B cell (primary cell): ENCODE results near the gene TEAD1. TPM values are rescaled to one million over a fixed set of nuclear protein-coding genes. Genes with fewer than 3 reads are reported as not detected.

Source experiments
- ATAC-seq: fragments of 200-7000 bp; cut with Tn5 transposase; one replicate; pipeline ENCODE4 v1.10.0; 2021; ENCODE audit warnings: low read depth, mild to moderate bottlenecking, moderate number of reproducible peaks, moderate library complexity
- CTCF ChIA-PET: fragments of 350-600 bp; sonication (Branson Sonifier 250); formaldehyde crosslinking; loops from one replicate; lab custom pipeline; 2021; ENCODE audit warnings: antibody characterized with exemption, inconsistent platforms; lab: Charles Lee
- POLR2A ChIA-PET: fragments of 350-600 bp; sonication (Branson Sonifier 250); formaldehyde crosslinking; loops from one replicate; lab custom pipeline; 2021; ENCODE audit warnings: antibody characterized with exemption; lab: Charles Lee
- DNase-seq: peaks from one replicate; pipeline ENCODE4 v3.0.0; 2013
- H2AFZ ChIP-seq: 2 replicates; pipeline ENCODE4 v1.6.1; 2012; ENCODE audit warnings: mild to moderate bottlenecking, low read depth, low read length; ENCODE audit not compliant: insufficient read depth, poor library complexity, severe bottlenecking
- H3K27ac ChIP-seq, 2 donors: 1 replicate in 1 of 2; 2 replicates in 1 of 2; pipeline ENCODE4 v1.5.1; 2012 to 2013; ENCODE audit warnings: low read length in 2 of 2, mild to moderate bottlenecking in 2 of 2, moderate library complexity in 1 of 2
- H3K27me3 ChIP-seq, 4 experiments: fragments of 200-600 bp in 1 of 4; sonication (generic) in 1 of 4; replicated peaks in 1 of 4; 1 replicate in 2 of 4; 2 replicates in 2 of 4; pipeline versions ENCODE4 v1.6.1 to v1.7.0; 2013 to 2016; ENCODE audit warnings: low read length in 3 of 4, mild to moderate bottlenecking in 2 of 4, mixed read lengths in 1 of 4, moderate library complexity in 1 of 4; ENCODE audit not compliant: insufficient read depth in 4 of 4, control insufficient read depth in 3 of 4; ENCODE audit errors: control extremely low read depth in 1 of 4
- H3K36me3 ChIP-seq, 2 experiments: replicated peaks in 1 of 2; 1 replicate in 1 of 2; 2 replicates in 1 of 2; pipeline versions ENCODE4 v1.6.1 to v1.7.1; 2013; ENCODE audit warnings: low read length in 1 of 2; ENCODE audit not compliant: insufficient read depth in 2 of 2, control insufficient read depth in 1 of 2; ENCODE audit errors: control extremely low read depth in 1 of 2, extremely low read depth in 1 of 2
- H3K4me1 ChIP-seq, 2 donors: fragments of 200-600 bp in 1 of 2; sonication (generic) in 1 of 2; 1 replicate in 1 of 2; 2 replicates in 1 of 2; pipeline versions ENCODE4 v1.5.1 to v1.6.1; 2013 to 2017; ENCODE audit warnings: low read length in 2 of 2; ENCODE audit not compliant: control insufficient read depth in 2 of 2, insufficient read depth in 2 of 2
- H3K4me2 ChIP-seq: replicated peaks from 2 replicates; pipeline ENCODE3; 2012; ENCODE audit warnings: mild to moderate bottlenecking, low read depth, low read length; ENCODE audit not compliant: poor library complexity, severe bottlenecking
- H3K4me3 ChIP-seq, 5 experiments: fragments of 200-600 bp in 1 of 5; sonication (generic) in 1 of 5; 1 replicate in 3 of 5; 2 replicates in 2 of 5; pipeline versions ENCODE4 v1.5.1 to v1.7.0; 2011 to 2016; ENCODE audit warnings: low read length in 4 of 5, mild to moderate bottlenecking in 4 of 5, low read depth in 2 of 5, control low read depth in 1 of 5, moderate library complexity in 1 of 5; ENCODE audit not compliant: insufficient read depth in 1 of 5; ENCODE audit errors: control extremely low read depth in 1 of 5, extremely low read depth in 1 of 5
- H3K79me2 ChIP-seq: fragments of 200-600 bp; sonication (generic); one replicate; pipeline ENCODE4 v1.6.0; 2016; ENCODE audit warnings: low read length; ENCODE audit not compliant: control insufficient read depth, insufficient read depth
- H3K9ac ChIP-seq: fragments of 200-600 bp; sonication (generic); 2 replicates; pipeline ENCODE4 v1.6.1; 2017; ENCODE audit warnings: mild to moderate bottlenecking, low read length, moderate library complexity
- H3K9me3 ChIP-seq, 3 donors: one replicate each; pipeline versions ENCODE4 v1.6.1 to v1.7.1; 2013; ENCODE audit warnings: low read length in 2 of 3; ENCODE audit not compliant: control insufficient read depth in 2 of 3, insufficient read depth in 1 of 3; ENCODE audit errors: control extremely low read depth in 1 of 3
- H4K20me1 ChIP-seq: 2 replicates; pipeline ENCODE4 v1.6.0; 2012; ENCODE audit warnings: mild to moderate bottlenecking, low read length; ENCODE audit not compliant: insufficient read depth, control insufficient read depth, poor library complexity, severe bottlenecking
- H3K27ac Mint-ChIP-seq: one replicate; pipeline ENCODE4 v1.8.0; 2021; ENCODE audit warnings: mixed read lengths
- H3K27me3 Mint-ChIP-seq: one replicate; pipeline ENCODE4 v1.8.0; 2021; ENCODE audit warnings: mixed read lengths
- H3K4me1 Mint-ChIP-seq: one replicate; pipeline ENCODE4 v1.8.0; 2021; ENCODE audit warnings: mixed read lengths
- H3K4me3 Mint-ChIP-seq: one replicate; pipeline ENCODE4 v1.8.0; 2021; ENCODE audit warnings: mixed read lengths
- H3K9me3 Mint-ChIP-seq: one replicate; pipeline ENCODE4 v1.8.0; 2022; ENCODE audit warnings: mixed read lengths; ENCODE audit not compliant: insufficient read depth
- CTCF ChIP-seq: fragments of 200-600 bp; IDR thresholded peaks from one replicate; pipeline ENCODE4 v1.8.0; 2022; ENCODE audit warnings: antibody characterized with exemption, mild to moderate bottlenecking
- EZH2 ChIP-seq: IDR thresholded peaks from 2 replicates; pipeline ENCODE4 v1.6.1; 2012; ENCODE audit warnings: borderline replicate concordance, low read depth, mild to moderate bottlenecking, moderate library complexity, low read length; ENCODE audit not compliant: insufficient read depth, poor library complexity, severe bottlenecking
- WGBS: methylation state at CpG from one replicate; pipeline ENCODE4 v1.1.5; 2013; ENCODE audit warnings: missing lambda C conversion rate; ENCODE audit not compliant: insufficient coverage; 5-methylcytosine and 5-hydroxymethylcytosine counted together
- intact Hi-C: fragments of 100-400 bp; cut with micrococcal nuclease; formaldehyde crosslinking; loops from one replicate; pipeline ENCODE4 v1.10.0; 2022
- polyA plus RNA-seq: library from polyadenylated mRNA; depleted of rRNA; stranded (reverse); fragments of >200 nt; gene quantifications from 2 replicates; pipeline ENCODE4 v1.2.3, GENCODE V29; 2012
- total RNA-seq, 2 donors: library from RNA; stranded (reverse); fragments of 120-200 nt in 1 of 2; gene quantifications; 1 replicate in 1 of 2; 2 replicates in 1 of 2; pipeline versions ENCODE4 v1.2.3 to v1.2.4, GENCODE V29; 2013 to 2022

TEAD1 gene
- total and polyA plus RNA-seq, 2 donors (not counting 1 experiment from before 2014, with no cell fraction given), result 0.30 TPM; not detected in 1

GRCh38 chr11:12981676-12982522, 307.7 kb downstream of the TEAD1 start:
- H2AFZ ChIP-seq, result no peak overlapping the region
- no peaks in the 10 kb centered on the region for H4K20me1 ChIP-seq
- no peak overlapping the region for H3K9ac ChIP-seq
- no peak overlapping the region for H3K4me2 ChIP-seq
- no peaks in the 10 kb centered on the region for H3K9me3 ChIP-seq
- H3K79me2 ChIP-seq, result no peaks in the 10 kb centered on the region
- ATAC-seq (no peak), DNase-seq (no peak)
- H3K27ac ChIP-seq, result no peak overlapping the region
- TF ChIP-seq CTCF (no peak), EZH2 (no peak)
- no peaks in the 10 kb centered on the region for H3K4me1 ChIP-seq
- Mint-ChIP-seq H3K4me3 (no peak overlapping the region), H3K27ac (no peak overlapping the region), H3K4me1 (no peaks in the 10 kb centered on the region), H3K27me3 (peaks cover 10% of the 10 kb centered on the region), H3K9me3 (no peaks in the 10 kb centered on the region)
- H3K36me3 ChIP-seq, result no peaks in the 10 kb centered on the region
- POLR2A ChIA-PET, result no interaction called here
- H3K4me3 ChIP-seq, result no peak overlapping the region
- 78% methylated on average over 3 of the region's 3 CpGs for WGBS
- CTCF ChIA-PET, result interaction anchor here (0.6 to 1.6 kb wide), 2 partner anchors 18 to 363 kb away, joined by 3 to 6 read pairs; no protein-coding TSS in a partner anchor
- H3K27me3 ChIP-seq, result no peaks in the 10 kb centered on the region
- intact Hi-C loops, result no loop called here

- H3K79me2 ChIP-seq, result no peaks in the 10 kb centered on the region
Observed at GRCh38 chr11:12983336-12983735, 309.1 kb downstream of the TEAD1 start.

More at GRCh38 chr11:12983336-12983735, 309.1 kb downstream of the TEAD1 start:
- H3K9me3 ChIP-seq, result no peaks in the 10 kb centered on the region
- H3K27ac Mint-ChIP-seq, result no peak overlapping the region
- ChIA-PET POLR2A (no interaction called here), CTCF (no interaction called here)
- DNase-seq (no peak), ATAC-seq (no peak)
- H2AFZ ChIP-seq, result no peak overlapping the region
- peaks cover 10% of the 10 kb centered on the region for H3K27me3 Mint-ChIP-seq
- H3K4me2 ChIP-seq, result no peak overlapping the region
- H4K20me1 ChIP-seq, result no peaks in the 10 kb centered on the region
- TF ChIP-seq CTCF (no peak), EZH2 (no peak)
- no peaks in the 10 kb centered on the region for H3K27me3 ChIP-seq
- 97% methylated on average over 7 of the region's 7 CpGs for WGBS
- no peak overlapping the region for H3K4me3 Mint-ChIP-seq
- no peaks in the 10 kb centered on the region for H3K4me1 Mint-ChIP-seq
- no peaks in the 10 kb centered on the region for H3K4me1 ChIP-seq
- no peak overlapping the region for H3K4me3 ChIP-seq
- no peaks in the 10 kb centered on the region for H3K9me3 Mint-ChIP-seq
- H3K27ac ChIP-seq, result no peak overlapping the region
- no peak overlapping the region for H3K9ac ChIP-seq
- no peaks in the 10 kb centered on the region for H3K36me3 ChIP-seq
- intact Hi-C loops, result no loop called here
